ENCODE data around the gene ABO.

The ABO gene

GRCh38 chr9:133268335-133269056 is 6.5 kb downstream of the ABO start:
- Histone ChIP-seq H3F3A (ENCODE audit: low read depth) (no peaks in the 10 kb centered on the region), H3K4me3 (ENCODE audit: low read length, poor library complexity, severe bottlenecking) (no peak overlapping the region), H3K9me3 (ENCODE audit: insufficient read depth, low read depth, low read length) (no peaks in the 10 kb centered on the region), H3K9me2 (replicated peaks; ENCODE audit: low read depth, low read length) (no peaks in the 10 kb centered on the region), H3K27me3 (ENCODE audit: insufficient read depth, low read length, poor library complexity, severe bottlenecking) (no peaks in the 10 kb centered on the region), H3K36me3 (ENCODE audit: insufficient read depth, low read length) (no peaks in the 10 kb centered on the region), H3K4me1 (ENCODE audit: insufficient read depth, low read length, poor library complexity, severe bottlenecking) (no peaks in the 10 kb centered on the region), H3K4me2 (ENCODE audit: low read depth, low read length, poor library complexity, severe bottlenecking) (no peak overlapping the region), H3K79me2 (ENCODE audit: insufficient read depth, low read length) (no peaks in the 10 kb centered on the region), H2AFZ (ENCODE audit: low read length) (no peak overlapping the region), H4K20me1 (ENCODE audit: insufficient read depth, low read length, poor library complexity, severe bottlenecking) (no peaks in the 10 kb centered on the region), H3K9ac (ENCODE audit: low read depth, low read length, poor library complexity, severe bottlenecking) (no peak overlapping the region)
- TF ChIP-seq EZH2phosphoT487 (IDR thresholded peaks at IDR 0.05; ENCODE audit: borderline replicate concordance) = no peak
- TF ChIP-seq CTCF (conservative IDR thresholded peaks at IDR 0.05; ENCODE audit: low read length) = no peak

DNA sequence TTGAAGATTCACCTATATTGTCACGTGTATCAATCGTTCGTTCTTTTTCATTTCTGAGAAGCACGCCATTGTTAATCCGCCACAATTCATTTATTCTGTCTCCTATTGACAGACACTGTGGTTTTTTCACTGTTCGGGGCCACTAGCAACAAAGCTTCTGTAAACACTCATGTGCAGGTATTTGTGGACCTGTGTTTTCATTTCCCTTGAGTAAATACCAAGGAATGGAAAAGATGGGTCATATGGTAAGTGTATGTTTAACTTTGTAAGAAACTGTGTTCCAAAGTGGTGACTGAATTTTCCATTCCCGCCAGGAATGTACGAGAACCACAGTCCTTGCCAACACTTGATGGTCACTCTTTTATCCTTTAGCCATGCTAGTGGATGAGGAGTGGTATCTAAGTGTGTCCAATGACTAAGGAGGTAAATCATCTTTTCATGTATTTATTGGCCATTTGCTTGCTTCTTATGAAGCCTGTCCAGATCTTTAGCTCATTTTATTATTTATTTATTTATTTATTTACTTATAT is 10.7 kb downstream of the ABO start:
- no peaks in the 10 kb centered on the region for H3F3A ChIP-seq (ENCODE audit: low read depth)
- H2AFZ ChIP-seq (ENCODE audit: low read length) = no peak overlapping the region
- no peaks in the 10 kb centered on the region for H3K36me3 ChIP-seq (ENCODE audit: insufficient read depth, low read length)
- H3K4me3 ChIP-seq (ENCODE audit: low read length, poor library complexity, severe bottlenecking) = no peak overlapping the region
- no peaks in the 10 kb centered on the region for H3K9me3 ChIP-seq (ENCODE audit: insufficient read depth, low read depth, low read length)
- TF ChIP-seq EZH2phosphoT487 (IDR thresholded peaks at IDR 0.05; ENCODE audit: borderline replicate concordance) (no peak), CTCF (conservative IDR thresholded peaks at IDR 0.05; ENCODE audit: low read length) (no peak)
- H4K20me1 ChIP-seq (ENCODE audit: insufficient read depth, low read length, poor library complexity, severe bottlenecking) = no peaks in the 10 kb centered on the region
- H3K4me1 ChIP-seq (ENCODE audit: insufficient read depth, low read length, poor library complexity, severe bottlenecking) = no peaks in the 10 kb centered on the region
- no peak overlapping the region for H3K9ac ChIP-seq (ENCODE audit: low read depth, low read length, poor library complexity, severe bottlenecking)
- H3K27me3 ChIP-seq (ENCODE audit: insufficient read depth, low read length, poor library complexity, severe bottlenecking) = no peaks in the 10 kb centered on the region
- no peaks in the 10 kb centered on the region for H3K79me2 ChIP-seq (ENCODE audit: insufficient read depth, low read length)
- no peaks in the 10 kb centered on the region for H3K9me2 ChIP-seq (replicated peaks; ENCODE audit: low read depth, low read length)
- no peak overlapping the region for H3K4me2 ChIP-seq (ENCODE audit: low read depth, low read length, poor library complexity, severe bottlenecking)

GRCh38 chr9:133263557-133263956 is 11.4 kb downstream of the ABO start:
- Histone ChIP-seq H3K4me2 (ENCODE audit: low read depth, low read length, poor library complexity, severe bottlenecking) (no peak overlapping the region), H3K9me3 (ENCODE audit: insufficient read depth, low read depth, low read length) (no peaks in the 10 kb centered on the region), H3K9me2 (replicated peaks; ENCODE audit: low read depth, low read length) (no peaks in the 10 kb centered on the region), H3K36me3 (ENCODE audit: insufficient read depth, low read length) (no peaks in the 10 kb centered on the region), H3K4me1 (ENCODE audit: insufficient read depth, low read length, poor library complexity, severe bottlenecking) (no peaks in the 10 kb centered on the region), H3K9ac (ENCODE audit: low read depth, low read length, poor library complexity, severe bottlenecking) (no peak overlapping the region), H3K27me3 (ENCODE audit: insufficient read depth, low read length, poor library complexity, severe bottlenecking) (no peaks in the 10 kb centered on the region), H3F3A (ENCODE audit: low read depth) (no peaks in the 10 kb centered on the region), H3K79me2 (ENCODE audit: insufficient read depth, low read length) (no peaks in the 10 kb centered on the region), H4K20me1 (ENCODE audit: insufficient read depth, low read length, poor library complexity, severe bottlenecking) (no peaks in the 10 kb centered on the region), H2AFZ (ENCODE audit: low read length) (no peak overlapping the region), H3K4me3 (ENCODE audit: low read length, poor library complexity, severe bottlenecking) (no peak overlapping the region)
- no peak for TF ChIP-seq CTCF (conservative IDR thresholded peaks at IDR 0.05; ENCODE audit: low read length)

All from Loucy (cell line).